HepG2 (cell line): ENCODE measurements around the gene ZMIZ1. TPM values are rescaled to one million over a fixed set of nuclear protein-coding genes. Genes with fewer than 3 reads are reported as not detected.

Experiments used
- ATAC-seq: fragments of 200-7000 bp; cut with Tn5 transposase; 3 replicates; pipeline ENCODE4 v1.9.1; 2020; ENCODE audit warnings: mild to moderate bottlenecking, moderate library complexity
- BruUV-seq: library from RNA; stranded (reverse); fragments of 400-500 nt; replicated peaks from 2 replicates; lab custom pipeline; 2021; lab: Mats Ljungman, UMichigan
- CTCF ChIA-PET: fragments of 300-600 bp; formaldehyde crosslinking; extraction: SDS; loops from one replicate; lab custom pipeline; 2021; ENCODE audit warnings: low total read pairs, inconsistent platforms, low intra/inter-chr PET ratio; lab: Yijun Ruan, JAX
- POLR2A ChIA-PET: fragments of 350-600 bp; sonication (Branson Sonifier 250); formaldehyde crosslinking; loops from one replicate; lab custom pipeline; 2020; ENCODE audit warnings: antibody characterized with exemption, inconsistent platforms; lab: Yijun Ruan, JAX
- DNase-seq: peaks from one replicate; pipeline ENCODE4 v3.0.0-alpha.2; 2015; ENCODE audit warnings: low spot score
- FAIRE-seq: peaks from 3 replicates; lab custom pipeline; 2011; peaks lifted over from hg19 to GRCh38; lab: Jason Lieb, UNC
- H2AFZ ChIP-seq: one replicate; pipeline ENCODE4 v1.6.1; 2011; ENCODE audit warnings: low read length, inconsistent platforms
- H3K27ac ChIP-seq: fragments of 300-600 bp; 3 replicates; pipeline ENCODE4 v1.8.0; 2011; ENCODE audit warnings: mixed run types, mild to moderate bottlenecking, mixed read lengths, low read length, inconsistent platforms; ENCODE audit not compliant: insufficient read depth; ENCODE audit errors: extremely low read length
- H3K27me3 ChIP-seq, 2 experiments: fragments of 200-600 bp in 1 of 2; 2 replicates in 1 of 2; 3 replicates in 1 of 2; pipeline versions ENCODE4 v1.6.0 to v1.8.0; 2011; ENCODE audit warnings: low read length in 2 of 2, mild to moderate bottlenecking in 2 of 2, moderate library complexity in 2 of 2, inconsistent platforms in 1 of 2; ENCODE audit not compliant: insufficient read depth in 2 of 2, control insufficient read depth in 1 of 2
- H3K36me3 ChIP-seq, 2 experiments: fragments of 200-600 bp in 1 of 2; replicated peaks in 1 of 2; 2 replicates in 1 of 2; 3 replicates in 1 of 2; pipeline versions ENCODE4 v1.5.1 to v1.8.0; 2011; ENCODE audit warnings: low read length in 2 of 2, inconsistent platforms in 1 of 2; ENCODE audit not compliant: insufficient read depth in 2 of 2, control insufficient read depth in 1 of 2
- H3K4me1 ChIP-seq: 2 replicates; pipeline ENCODE4 v1.5.1; 2012; ENCODE audit warnings: low read length, inconsistent platforms; ENCODE audit not compliant: insufficient read depth
- H3K4me2 ChIP-seq: 2 replicates; pipeline ENCODE4 v1.6.0; 2011; ENCODE audit warnings: low read depth, low read length, inconsistent platforms
- H3K4me3 ChIP-seq, 3 experiments: fragments of 200-600 bp in 1 of 3; sonication (generic), shearing (Covaris generic) in 1 of 3; replicated peaks in 1 of 3; 2 replicates each; pipeline ENCODE4 v1.5.1; 2011 to 2016; ENCODE audit warnings: low read length in 3 of 3, inconsistent platforms in 2 of 3, low read depth in 2 of 3, mild to moderate bottlenecking in 2 of 3, control low read depth in 1 of 3, mixed read lengths in 1 of 3; ENCODE audit not compliant: insufficient read depth in 1 of 3
- H3K79me2 ChIP-seq: one replicate; pipeline ENCODE4 v1.6.1; 2011; ENCODE audit warnings: low read length, inconsistent platforms; ENCODE audit not compliant: insufficient read depth
- H3K9ac ChIP-seq: 2 replicates; pipeline ENCODE4 v1.6.0; 2011; ENCODE audit warnings: mild to moderate bottlenecking, low read depth, low read length, inconsistent platforms; ENCODE audit not compliant: insufficient read depth
- H3K9me3 ChIP-seq: 2 replicates; pipeline ENCODE4 v1.5.1; 2012; ENCODE audit warnings: mild to moderate bottlenecking, low read length
- H4K20me1 ChIP-seq: 2 replicates; pipeline ENCODE4 v1.6.0; 2011; ENCODE audit warnings: inconsistent platforms, mild to moderate bottlenecking, low read length, moderate library complexity; ENCODE audit not compliant: insufficient read depth
- MXD3 ChIP-seq: IDR thresholded peaks from 2 replicates; pipeline ENCODE4 v1.6.1; 2016; ENCODE audit warnings: mild to moderate bottlenecking, missing biosample characterization, missing genetic modification reagents
- ZMYM3 ChIP-seq: sonication (generic); formaldehyde crosslinking; IDR thresholded peaks from 2 replicates; pipeline ENCODE4 v1.5.1; 2020; ENCODE audit warnings: mild to moderate bottlenecking, missing genetic modification reagents
- ZNF34 ChIP-seq: sonication (generic); formaldehyde crosslinking; IDR thresholded peaks from 2 replicates; pipeline ENCODE4 v1.4.0; 2020; ENCODE audit warnings: mild to moderate bottlenecking, missing genetic modification reagents, borderline replicate concordance
- ZNF768 ChIP-seq: sonication (generic); formaldehyde crosslinking; IDR thresholded peaks from 2 replicates; pipeline ENCODE4 v1.4.0; 2020; ENCODE audit warnings: missing genetic modification reagents
- ZNF770 ChIP-seq: sonication (generic); formaldehyde crosslinking; IDR thresholded peaks from 2 replicates; pipeline ENCODE4 v1.5.0; 2020; ENCODE audit warnings: mild to moderate bottlenecking, missing genetic modification reagents
- ZSCAN5A ChIP-seq: sonication (generic); formaldehyde crosslinking; IDR thresholded peaks from 2 replicates; pipeline ENCODE4 v1.8.0; 2022; ENCODE audit warnings: mild to moderate bottlenecking, missing genetic modification reagents, borderline replicate concordance
- WGBS: methylation state at CpG from one replicate; pipeline ENCODE4 v1.1.6; 2017; ENCODE audit warnings: low lambda C conversion rate; 5-methylcytosine and 5-hydroxymethylcytosine counted together
- in situ Hi-C: cut with HindIII; loops from 2 replicates; pipeline ENCODE4 v1.10.0; 2017; ENCODE audit warnings: low pct_unique_long_range_greater_than_20kb; ENCODE audit not compliant: extremely low pct_ligation_motif_present
- intact Hi-C: fragments of 100-400 bp; cut with micrococcal nuclease; formaldehyde crosslinking; loops from one replicate; pipeline ENCODE4 v1.10.0; 2022; ENCODE audit not compliant: unreplicated experiment
- polyA plus RNA-seq, 8 experiments: library from polyadenylated mRNA; depleted of rRNA in 3 of 8; stranded (reverse) in 7 of 8; unstranded in 1 of 8; fragments of >200 nt; fragmentation: Illumina TruSeq in 4 of 8; extraction: Trizol in 4 of 8; gene quantifications; 2 replicates each; pipeline versions ENCODE4 v1.2.1 to v1.2.3, GENCODE V29; 2011 to 2016; ENCODE audit warnings: low read depth in 4 of 8, missing spikeins in 1 of 8, mixed read lengths in 1 of 8; ENCODE audit not compliant: insufficient read depth in 1 of 8
- total RNA-seq, 5 experiments: library from RNA; depleted of rRNA; stranded (reverse); fragments of >200 nt; fragmentation: Illumina TruSeq; extraction: Trizol; gene quantifications; 2 replicates each; pipeline ENCODE4 v1.2.3, GENCODE V29; 2016; ENCODE audit warnings: low read depth in 1 of 5

The ZMIZ1 gene
- total and polyA plus RNA-seq, 2 of the 13 experiments (the other 11 are each of a cell fraction or from before 2014, with no cell fraction given), result 5.3 to 10.2 TPM

- H3K4me2 ChIP-seq, result no peak overlapping the region
- no peak overlapping the region for H3K4me3 ChIP-seq
- 8% methylated on average over 2 of the region's 6 CpGs for WGBS
- ATAC-seq (peak; percentile 50), DNase-seq (no peak), FAIRE-seq (no peak)
- peaks cover 3 to 6% of the 10 kb centered on the region in 2 experiments; a peak in 2 of 5 replicates for H3K27me3 ChIP-seq
- no peak overlapping the region for H3K27ac ChIP-seq
- BruUV-seq, result no TSS peak
- H3K9ac ChIP-seq, result no peak overlapping the region
- H3K79me2 ChIP-seq, result no peaks in the 10 kb centered on the region
- POLR2A ChIA-PET, result no interaction called here
- in situ Hi-C loops, result no loop called here
- intact Hi-C loops, result no loop called here
- H3K4me1 ChIP-seq, result peaks cover 38% of the 10 kb centered on the region
- no peaks in the 10 kb centered on the region for H3K36me3 ChIP-seq
- no peaks in the 10 kb centered on the region for H4K20me1 ChIP-seq
- no peak overlapping the region for H2AFZ ChIP-seq
- H3K9me3 ChIP-seq, result no peaks in the 10 kb centered on the region
- CTCF ChIA-PET, result no interaction called here
- 0 out of 2 replicates have a peak, but pooled peaks have one; percentile 58 for TF ChIP-seq ZNF770 (CRISPR knock-in tag)
- no peak for TF ChIP-seq MXD3 (CRISPR knock-in tag)
- TF ChIP-seq, all 625 proteins: peak for 1
Observed at GRCh38 chr10:79046741-79047583, 21.8 kb upstream of the ZMIZ1 start.

GRCh38 chr10:79047584-79047874 lies 21.2 kb upstream of the ZMIZ1 start:
- Histone ChIP-seq H3K36me3 (no peaks in the 10 kb centered on the region), H3K9me3 (no peaks in the 10 kb centered on the region), H3K4me2 (peak overlapping the region; percentile 56; the same call in 1 of the 2 replicates), H2AFZ (no peak overlapping the region), H3K4me1 (peaks cover 44% of the 10 kb centered on the region), H3K4me3 (no peak overlapping the region; a peak in 1 of 6 replicates), H3K27ac (no peak overlapping the region), H3K27me3 (peaks cover 3 to 6% of the 10 kb centered on the region in 2 experiments; a peak in 2 of 5 replicates), H3K9ac (no peak overlapping the region), H3K79me2 (no peaks in the 10 kb centered on the region), H4K20me1 (no peaks in the 10 kb centered on the region)
- ATAC-seq, result no peak
- in situ Hi-C loops (no loop called here), intact Hi-C loops (no loop called here)
- POLR2A ChIA-PET, result no interaction called here
- CTCF ChIA-PET, result no interaction called here
- no peak for FAIRE-seq
- no peak for DNase-seq
- BruUV-seq, result no TSS peak
- 47% methylated on average over 4 of the region's 4 CpGs for WGBS
- TF ChIP-seq ZMYM3 (CRISPR knock-in tag) (peak; percentile 25; the same call in 1 of the 2 replicates), ZSCAN5A (CRISPR knock-in tag) (no peak), ZNF34 (CRISPR knock-in tag) (no peak), ZNF768 (CRISPR knock-in tag) (peak; percentile 91)
